ENCODE data around the gene HIBCH.

GRCh38 chr2:190207930-190208329 lies 111.7 kb downstream of the HIBCH start:
- TF ChIP-seq, protein P1, sequence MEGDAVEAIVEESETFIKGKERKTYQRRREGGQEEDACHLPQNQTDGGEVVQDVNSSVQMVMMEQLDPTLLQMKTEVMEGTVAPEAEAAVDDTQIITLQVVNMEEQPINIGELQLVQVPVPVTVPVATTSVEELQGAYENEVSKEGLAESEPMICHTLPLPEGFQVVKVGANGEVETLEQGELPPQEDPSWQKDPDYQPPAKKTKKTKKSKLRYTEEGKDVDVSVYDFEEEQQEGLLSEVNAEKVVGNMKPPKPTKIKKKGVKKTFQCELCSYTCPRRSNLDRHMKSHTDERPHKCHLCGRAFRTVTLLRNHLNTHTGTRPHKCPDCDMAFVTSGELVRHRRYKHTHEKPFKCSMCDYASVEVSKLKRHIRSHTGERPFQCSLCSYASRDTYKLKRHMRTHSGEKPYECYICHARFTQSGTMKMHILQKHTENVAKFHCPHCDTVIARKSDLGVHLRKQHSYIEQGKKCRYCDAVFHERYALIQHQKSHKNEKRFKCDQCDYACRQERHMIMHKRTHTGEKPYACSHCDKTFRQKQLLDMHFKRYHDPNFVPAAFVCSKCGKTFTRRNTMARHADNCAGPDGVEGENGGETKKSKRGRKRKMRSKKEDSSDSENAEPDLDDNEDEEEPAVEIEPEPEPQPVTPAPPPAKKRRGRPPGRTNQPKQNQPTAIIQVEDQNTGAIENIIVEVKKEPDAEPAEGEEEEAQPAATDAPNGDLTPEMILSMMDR (IDR thresholded peaks at IDR 0.05 in 2 of 3, conservative IDR thresholded peaks at IDR 0.05 in 1 of 3; ENCODE audit: borderline replicate concordance in 1 of 3, insufficient read depth in 1 of 3, low read depth in 2 of 3, low read length in 2 of 3) = no peak
- no peak for TF ChIP-seq CEBPB (IDR thresholded peaks at IDR 0.05; ENCODE audit: low read depth)
- no peak for TF ChIP-seq POLR2A (IDR thresholded peaks at IDR 0.05; ENCODE audit: borderline replicate concordance, extremely low read depth, insufficient read depth, insufficient read length)
- no peak for TF ChIP-seq YY1 (IDR thresholded peaks at IDR 0.05; ENCODE audit: extremely low read depth, insufficient replicate concordance, low read depth, low read length)
- no peak for TF ChIP-seq EZH2 (IDR thresholded peaks at IDR 0.05)
- TF ChIP-seq POLR2AphosphoS5 (IDR thresholded peaks at IDR 0.05; ENCODE audit: low read depth, low read length) = no peak
- TF ChIP-seq ATF3 (IDR thresholded peaks at IDR 0.05) = no peak
- TF ChIP-seq SRF (IDR thresholded peaks at IDR 0.05; ENCODE audit: low read depth) = no peak
- TF ChIP-seq ZBTB33 (IDR thresholded peaks at IDR 0.05; ENCODE audit: extremely low read depth, insufficient replicate concordance, low read length) = no peak
- no peak for TF ChIP-seq MAX (IDR thresholded peaks at IDR 0.05)
- TF ChIP-seq SP1 (IDR thresholded peaks at IDR 0.05; ENCODE audit: low read depth) = no peak
- no peak for TF ChIP-seq ZNF274 (IDR thresholded peaks at IDR 0.05; ENCODE audit: low read depth, low read length)
- TF ChIP-seq REST (IDR thresholded peaks at IDR 0.05; ENCODE audit: low read depth) = no peak
- TF ChIP-seq JUND (IDR thresholded peaks at IDR 0.05) = no peak

Measured in HCT116 (cell line).